NCI-H2029 treated with DMSO at 0.1 percent for 48 hours (cell line): ENCODE measurements around the gene AIFM1.

Experiments used
- DNase-seq: peaks from one replicate; lab custom pipeline; 2025; lab: John Stamatoyannopoulos, UW

Gene AIFM1

DNA sequence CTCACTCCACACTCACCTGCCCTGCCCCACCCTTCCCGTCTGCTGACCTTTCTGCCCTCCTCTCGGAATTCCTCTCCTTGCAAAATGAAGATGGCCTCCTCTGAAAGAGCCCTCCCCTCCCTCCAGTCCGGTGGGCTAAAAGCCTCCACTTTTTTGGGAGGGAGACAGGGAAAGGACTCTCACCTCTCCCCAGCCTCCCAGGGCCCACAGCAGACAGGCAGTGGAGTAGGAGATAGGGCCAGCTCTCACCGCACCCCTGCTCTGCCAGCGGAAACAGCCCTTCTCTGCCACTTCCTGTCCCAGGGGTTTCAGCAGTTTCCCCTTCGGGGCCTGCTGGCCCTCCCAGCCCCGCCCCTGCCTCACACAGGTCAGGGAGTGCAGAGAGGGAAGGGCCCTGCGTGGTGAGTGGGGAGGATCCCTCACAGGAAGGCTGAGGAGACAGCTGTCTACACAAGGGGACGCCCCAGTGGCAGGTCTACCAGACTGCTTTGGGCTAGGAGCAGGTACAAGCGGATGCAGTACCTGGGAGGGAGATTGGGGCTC is 73.6 kb downstream of the AIFM1 start:
- DNase-seq = no peak

DNA sequence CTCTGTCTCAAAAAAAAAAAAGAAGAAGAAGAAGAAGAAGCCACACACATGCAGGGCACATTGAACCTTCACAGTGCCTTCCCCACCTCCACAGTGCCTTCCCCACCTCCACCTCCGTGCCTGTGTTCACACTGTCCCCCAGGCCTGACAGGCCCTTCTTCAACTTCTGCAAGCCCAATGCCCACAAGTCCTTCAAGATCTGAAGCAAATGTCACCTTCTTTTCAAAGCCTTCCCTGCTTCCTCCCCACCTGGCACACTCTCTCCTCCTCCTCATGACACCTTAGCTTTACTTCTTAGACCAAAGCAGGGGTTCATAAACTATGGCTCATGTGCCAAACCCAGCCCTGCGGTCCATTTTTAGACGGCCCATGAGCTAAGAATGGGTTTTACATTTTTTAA is 75.3 kb downstream of the AIFM1 start:
- DNase-seq = no peak

DNA sequence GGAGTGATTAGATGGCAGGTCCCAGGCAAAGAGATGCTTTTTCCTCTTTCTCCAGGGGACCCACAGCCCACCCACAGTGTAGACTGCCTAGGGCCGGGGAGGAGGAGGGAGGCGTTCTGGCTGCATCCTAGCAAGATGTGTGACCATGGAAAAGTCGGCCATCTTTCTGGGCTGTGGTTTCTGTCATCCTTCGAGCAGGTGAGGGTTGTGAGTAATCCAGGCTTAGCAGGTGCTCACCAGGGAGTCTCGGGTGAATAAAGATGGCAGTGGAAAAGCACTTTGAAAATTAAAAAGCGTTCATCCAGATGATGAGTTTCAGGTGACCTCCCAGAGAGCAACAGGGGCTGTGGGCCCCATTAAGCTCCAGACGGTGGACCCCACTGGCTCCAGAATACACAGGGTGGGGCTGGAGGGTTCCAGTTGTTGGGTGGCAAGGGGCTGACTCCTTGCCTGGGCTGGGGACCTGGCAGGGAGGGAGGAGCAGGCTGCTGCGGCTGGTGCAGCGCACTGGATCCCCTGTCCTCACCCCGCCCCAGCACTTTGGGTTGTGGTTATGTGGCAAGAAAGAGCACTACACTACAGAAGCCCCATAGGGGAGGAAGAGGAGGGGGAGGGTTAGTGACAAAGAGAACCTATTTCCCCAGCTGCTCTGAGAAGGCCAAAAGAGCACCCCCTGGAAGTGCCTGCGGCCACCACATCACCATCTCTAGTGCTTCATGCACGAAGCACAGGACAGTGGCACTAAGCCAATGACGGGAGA is 79.0 kb downstream of the AIFM1 start:
- DNase-seq = no peak

DNA sequence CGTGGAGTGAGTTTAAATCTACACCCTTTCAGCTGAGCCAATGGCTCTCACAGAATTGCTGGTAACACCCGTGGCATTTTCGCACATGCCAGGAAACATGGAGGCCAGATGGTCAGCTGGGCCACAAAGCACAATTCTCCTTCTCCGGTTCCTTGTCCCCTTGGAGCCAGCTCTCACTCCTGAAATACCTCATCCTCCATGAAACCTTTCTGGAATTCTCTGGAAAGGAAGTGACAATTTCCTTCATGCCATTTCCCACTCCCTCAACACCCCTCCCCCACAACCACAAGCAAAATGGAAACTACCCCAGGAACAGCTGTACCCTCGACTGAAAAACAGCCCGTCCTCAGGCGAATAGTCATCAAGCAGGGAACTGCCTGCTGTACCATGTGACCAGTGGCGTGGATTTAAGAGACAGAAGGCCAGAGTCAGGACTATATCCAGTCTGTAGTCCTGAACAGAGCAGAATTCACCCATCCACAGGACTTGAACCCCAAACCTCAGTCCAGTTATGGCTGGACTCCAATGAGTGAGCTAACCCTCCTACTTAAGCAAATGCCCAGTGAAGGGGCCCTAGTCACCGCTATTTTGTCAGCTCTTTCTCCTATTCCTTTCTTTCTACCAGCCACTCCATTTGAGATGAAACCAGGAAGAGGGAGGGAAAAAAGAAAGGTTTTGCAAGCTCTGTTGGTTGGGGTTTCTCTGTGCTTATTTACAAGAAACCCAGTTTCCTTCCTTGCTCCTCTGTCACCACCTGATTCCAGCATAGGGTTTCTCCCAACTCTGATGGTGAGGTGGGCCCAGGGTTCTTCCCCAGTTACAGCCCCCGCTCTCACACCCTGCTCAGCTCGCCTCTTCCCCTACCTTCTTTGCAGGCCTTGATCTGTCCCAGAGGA is 79.8 kb downstream of the AIFM1 start:
- no peak for DNase-seq

DNA sequence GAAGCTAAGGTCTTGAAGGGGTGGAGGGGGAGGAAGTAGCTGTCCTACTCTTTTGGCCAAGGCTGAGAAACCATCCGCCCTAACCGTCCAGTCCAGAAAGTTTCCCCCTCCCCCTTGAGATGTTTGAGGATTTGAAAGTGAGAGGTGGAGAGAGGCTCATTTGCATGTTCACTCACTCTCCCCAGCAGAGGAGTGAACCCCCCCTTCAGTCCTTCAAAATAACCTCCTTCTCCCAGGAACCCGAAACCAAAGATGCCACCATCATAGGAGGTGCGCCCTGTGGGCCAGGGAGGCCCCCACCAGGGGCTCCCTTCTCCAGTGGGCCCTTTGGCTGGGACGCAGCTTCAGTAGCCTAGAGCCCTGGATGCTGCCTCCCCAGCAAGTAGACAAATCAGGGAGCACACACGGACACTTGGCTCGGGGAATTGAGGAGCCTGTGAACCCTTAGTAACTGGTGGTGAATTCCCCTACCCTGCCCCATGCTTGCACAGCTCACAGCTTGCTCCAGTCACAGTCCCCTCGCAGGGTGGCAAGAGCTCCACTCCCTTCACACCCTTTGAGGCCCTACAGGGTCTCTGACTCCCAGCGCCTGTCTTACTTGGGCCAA is 80.9 kb downstream of the AIFM1 start:
- no peak for DNase-seq

DNA sequence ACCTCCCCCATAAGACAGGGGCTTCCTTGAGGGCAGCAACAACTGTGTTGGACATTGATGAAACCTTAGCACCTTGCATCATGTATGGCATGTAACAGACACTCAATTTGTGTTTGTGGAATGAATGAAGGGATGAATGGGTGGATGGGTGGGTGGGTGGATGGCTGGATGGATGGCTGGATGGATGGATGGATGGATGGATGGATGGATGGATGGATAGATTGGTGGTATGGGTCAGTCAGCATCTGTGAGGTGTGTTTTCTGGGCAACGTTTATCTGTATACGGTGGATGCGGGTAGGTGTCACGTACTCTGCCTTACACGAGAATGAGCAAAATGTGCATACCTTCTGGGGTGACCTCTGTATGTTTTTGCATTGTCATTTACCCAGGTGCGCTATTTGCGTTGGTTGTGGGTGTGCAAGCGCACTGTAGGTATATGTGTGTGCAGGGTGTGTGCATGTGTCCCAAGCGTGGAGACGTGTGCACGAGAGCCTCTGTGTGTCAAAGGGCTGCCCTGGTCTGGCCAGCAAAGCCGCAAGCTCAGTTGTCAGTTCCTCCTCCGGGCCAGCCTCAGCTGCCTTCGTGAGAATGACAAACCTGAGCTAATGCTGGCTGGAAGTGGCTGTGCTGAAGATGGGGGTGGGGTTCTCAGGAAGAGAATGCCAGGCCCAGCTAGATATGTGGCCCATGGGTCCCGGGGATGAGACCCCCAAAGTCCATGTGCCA is 81.8 kb downstream of the AIFM1 start:
- no peak for DNase-seq

DNA sequence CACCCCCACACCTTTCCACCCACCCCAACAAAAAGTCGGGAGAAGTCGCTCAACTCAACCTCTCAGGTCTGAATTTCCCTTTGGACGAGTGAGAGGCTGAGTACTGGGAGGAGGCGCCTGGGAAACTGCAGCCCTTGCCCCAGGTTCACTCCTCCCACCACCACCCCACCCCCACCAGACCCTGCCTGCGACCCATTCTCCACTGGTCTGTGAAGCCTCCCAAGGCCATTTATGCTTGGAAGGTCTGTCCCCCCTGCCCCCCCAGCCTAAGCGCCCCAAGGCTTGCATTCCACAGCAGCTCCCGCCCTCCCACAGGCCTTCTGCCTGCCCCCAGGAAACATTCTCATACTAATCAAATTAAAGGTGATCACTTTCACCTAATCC is 82.5 kb downstream of the AIFM1 start:
- no peak for DNase-seq

DNA sequence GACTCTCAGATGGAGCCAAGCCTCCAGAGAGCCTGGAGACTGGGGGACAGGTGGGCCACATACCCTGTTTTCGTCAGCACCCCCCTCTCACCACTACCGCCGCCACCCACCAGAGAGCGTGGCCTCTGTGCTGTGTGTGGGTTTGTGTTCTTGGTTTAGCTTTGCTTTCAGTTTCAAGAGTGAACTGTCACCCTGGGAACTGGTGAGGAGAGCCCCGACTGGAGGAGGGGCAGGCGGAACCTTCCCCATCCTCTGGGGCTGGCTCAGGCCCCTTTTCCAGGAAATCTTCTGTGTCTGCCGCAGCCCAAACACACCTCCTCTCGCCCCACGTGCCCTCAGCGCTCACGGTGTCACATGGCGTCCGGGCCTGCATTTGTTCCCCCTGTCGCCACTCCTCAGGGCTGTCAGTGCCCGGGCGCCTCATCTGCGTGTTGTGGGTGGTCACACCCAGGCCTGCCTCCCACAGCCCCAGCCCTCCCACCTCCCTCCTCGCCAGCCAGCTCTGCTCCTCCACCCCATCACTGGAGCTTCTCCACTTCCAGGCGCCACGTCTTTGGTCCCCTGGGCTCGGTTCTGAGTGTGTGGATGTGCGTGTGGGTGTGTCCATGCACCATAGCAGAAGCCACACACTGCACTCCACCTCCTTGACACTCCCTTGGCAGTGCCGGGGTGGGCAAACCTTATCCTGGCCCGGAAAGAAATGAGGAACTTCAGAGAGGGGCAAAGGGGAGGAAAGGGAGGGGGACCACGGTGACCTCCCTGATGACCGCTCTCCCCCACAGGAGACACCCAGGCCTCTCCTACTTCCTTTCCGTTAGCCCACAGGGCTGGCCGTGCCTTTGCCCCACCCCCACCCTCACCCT is 83.2 kb downstream of the AIFM1 start:
- DNase-seq = no peak

DNA sequence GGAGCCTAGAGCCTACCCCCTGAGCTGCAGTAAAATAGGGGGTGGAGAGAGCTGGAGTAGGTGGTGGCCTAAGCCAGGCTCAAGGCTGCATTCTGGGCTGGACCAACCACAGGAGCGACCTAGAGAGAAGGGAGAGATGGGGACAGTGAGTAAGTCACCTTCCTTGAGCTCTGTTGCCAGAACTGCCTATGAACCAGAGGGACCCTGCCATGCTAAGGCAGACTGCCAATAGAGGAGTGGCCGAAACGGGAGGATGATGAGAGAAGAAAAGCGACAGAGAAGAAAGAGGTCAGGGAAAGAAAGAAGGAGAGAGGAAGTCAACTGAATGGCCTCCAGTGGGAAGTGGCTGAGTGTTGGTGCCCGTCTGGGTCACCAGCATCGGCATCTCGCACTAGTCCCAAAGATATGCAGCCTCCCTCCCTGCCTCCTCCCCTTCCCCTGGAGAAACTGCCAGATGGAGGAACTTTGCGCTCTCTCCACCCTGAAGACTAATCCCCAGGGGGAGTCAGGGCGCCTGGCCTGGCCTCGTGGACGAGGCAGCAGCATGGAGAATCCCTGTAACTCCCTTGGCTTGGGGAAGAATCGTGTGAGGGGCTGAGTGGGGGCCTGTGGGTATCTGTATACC is 84.1 kb downstream of the AIFM1 start:
- no peak for DNase-seq

DNA sequence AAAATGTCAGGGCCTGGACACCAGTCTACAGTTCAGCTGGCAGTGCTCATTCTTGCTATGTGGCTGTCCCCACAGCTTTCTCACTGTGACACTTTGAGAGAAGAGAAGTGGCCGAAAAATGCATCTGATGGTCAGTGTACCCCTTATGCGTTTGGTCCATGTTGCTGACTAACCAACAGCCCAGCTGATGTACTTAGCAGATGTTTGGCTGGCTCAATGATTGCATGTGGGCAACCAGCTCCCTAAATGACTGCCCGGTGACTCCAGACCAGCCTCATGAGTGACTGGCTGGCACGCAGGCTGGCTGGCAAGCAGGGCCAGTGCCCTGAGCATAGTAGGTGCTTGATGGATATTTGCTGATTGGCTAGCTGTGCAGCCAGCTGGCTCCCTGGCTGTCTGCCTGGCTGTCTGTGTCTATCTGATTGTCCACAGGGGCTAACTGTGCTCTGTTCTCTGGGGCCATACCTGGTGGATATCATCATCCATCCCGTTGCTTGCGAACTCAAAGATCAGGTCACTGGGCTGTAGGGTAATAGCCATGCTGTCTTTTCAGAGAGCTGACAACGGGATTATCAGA is 84.8 kb downstream of the AIFM1 start:
- no peak for DNase-seq

DNA sequence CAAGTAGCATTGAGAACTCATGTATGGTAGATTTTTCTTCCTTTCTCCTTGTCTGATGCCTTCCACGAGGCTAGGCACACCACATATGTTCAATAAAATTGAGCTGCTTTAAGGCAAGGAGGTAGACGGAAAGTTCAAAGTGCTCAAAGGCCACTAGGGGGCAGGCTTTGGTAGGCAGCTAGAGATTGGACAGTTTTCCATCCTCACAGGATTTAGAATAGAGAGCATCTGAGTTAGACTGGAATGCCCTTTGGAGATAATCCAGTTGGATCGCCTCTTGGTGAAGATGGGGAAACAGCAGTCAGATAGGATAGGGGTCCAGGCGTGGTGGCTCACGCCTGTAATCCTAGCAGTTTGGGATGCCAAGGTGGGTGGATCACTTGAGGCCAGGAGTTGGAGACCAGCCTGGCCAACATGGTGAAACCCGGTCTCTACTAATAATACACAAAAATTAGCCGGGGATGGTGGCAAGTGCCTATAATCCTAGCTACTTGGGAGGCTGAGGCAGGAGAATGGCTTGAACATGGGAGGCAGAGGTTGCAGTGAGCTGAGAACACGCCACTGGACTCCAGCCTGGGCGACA is 85.7 kb downstream of the AIFM1 start:
- DNase-seq = peak; percentile 52
